ENCODE measurements around the gene GLIS1.

Gene GLIS1

DNA sequence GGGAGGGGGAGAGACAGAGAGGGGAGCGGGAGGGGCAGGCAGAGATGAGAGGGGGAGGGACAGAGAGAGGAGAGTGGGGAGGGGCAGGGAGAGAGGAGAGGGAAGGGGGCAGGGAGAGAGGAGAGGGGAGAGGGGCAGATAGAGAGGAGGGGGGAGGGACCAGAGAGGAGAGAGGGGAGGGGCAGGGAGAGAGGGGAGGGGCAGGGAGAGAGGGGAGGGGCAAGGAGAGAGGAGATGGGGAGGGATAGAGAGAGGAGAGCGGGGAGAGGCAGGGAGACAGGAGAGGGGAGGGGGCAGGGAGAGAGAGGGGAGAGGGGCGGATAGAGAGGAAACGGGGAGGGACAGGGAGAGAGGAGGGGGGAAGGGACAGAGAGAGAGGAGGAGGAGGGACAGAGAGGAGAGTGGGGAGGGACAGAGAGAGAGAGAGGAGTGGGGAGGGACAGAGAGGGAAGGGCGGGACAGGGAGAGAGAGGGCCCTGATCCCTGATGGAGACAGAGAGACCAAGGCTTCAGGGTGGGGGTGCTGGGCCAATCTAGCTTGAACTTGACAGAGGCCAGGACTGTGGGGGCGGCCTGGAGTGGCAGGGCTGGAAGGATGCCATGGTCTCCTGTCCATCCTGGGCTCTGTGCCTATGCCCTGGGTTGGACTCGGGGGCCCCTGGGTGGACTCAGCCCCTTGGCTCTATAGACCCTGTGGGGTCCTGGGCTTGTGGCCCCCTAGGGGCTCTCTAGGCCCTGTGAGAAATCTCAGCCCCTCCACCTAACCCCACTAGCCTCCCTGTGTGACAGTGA is 236.1 kb downstream of the GLIS1 start:
- peak; percentile 85 for DNase-seq

DNA sequence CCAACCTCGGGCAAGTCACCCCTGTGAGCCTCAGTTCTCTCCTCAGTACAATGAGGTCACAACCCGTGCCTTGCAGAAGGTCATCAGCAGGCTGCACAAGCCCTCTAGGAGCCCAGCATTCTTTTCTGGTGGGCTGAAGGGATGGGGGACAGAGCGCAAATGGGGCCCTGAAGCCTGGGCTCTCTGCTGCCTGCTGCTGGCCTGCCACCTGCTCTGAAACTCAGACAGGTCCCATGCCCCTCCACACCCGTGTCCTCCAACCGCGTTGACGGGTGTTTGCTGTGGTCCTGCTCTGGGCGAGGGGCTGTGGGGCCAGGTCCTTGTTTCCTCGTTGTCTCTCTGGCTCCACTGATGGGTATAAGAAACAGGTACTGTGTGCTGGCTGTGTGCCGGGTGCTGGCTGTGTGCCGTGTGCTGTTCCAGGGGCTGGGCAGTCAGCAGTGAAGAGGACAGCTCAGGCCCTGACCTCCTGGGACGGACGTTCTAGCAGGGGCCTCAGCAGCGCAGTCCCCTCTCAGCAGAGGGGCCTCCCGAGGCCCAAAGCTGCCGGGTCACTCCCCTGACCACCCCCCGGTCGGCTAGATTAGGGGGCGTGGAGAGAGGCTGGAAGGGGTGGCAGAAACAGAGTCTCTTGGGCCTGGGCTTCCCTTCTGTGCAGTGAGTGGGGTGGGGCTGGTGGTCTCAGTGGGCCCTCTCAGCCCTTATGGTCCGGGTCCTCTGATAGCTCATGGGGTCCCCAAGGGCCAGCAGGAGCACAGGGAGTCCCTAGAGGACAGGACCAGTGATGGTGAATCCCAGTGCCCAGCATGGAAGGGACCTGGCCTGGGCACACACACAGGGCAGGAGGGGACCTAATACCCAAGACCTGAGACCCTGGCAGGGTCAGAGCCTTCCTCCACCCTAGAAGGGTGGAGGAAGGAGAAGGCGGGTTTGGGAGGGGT is 237.6 kb downstream of the GLIS1 start:
- DNase-seq: peak; percentile 16

DNA sequence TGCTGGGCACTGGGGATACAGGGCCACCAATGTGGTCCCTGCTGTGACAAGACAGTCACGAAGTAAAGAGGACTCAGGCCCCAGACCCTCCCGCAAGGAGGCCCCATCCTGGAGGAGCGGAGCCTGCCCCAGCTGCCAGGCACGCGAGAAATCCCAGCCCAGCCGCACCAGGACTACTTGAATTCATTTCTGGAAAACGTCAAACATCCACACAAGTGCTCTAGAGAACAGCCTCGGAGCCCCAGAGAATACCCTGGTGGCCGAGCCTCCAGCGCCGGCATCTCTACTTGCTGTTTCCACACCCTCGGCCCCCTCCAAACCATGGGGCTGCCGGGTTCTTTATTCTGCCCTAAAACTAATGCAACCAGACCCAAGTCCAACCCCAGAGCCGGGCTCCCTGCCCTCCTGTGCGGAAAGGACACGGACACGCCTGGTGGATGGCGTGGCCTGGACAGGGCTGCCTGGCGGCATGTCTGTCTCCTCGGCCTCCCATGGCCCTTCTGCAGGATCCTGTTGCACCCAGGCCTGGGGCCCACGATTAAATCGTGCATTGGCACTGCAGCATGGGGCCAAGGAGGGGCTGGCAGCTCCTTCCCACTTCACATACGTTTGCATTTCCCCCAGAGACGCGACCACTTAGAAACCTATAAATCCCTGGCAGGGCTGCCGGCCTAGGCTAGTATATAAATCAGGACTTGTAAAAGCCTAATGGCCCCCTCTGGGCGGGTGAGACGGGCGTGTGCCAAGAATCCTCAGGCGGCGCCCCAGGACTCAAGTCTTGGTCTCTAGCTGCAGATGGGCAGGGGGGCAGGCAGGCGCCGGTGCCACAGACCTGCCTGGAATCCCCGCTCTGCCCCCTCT is 238.5 kb downstream of the GLIS1 start:
- no peak for DNase-seq

DNA sequence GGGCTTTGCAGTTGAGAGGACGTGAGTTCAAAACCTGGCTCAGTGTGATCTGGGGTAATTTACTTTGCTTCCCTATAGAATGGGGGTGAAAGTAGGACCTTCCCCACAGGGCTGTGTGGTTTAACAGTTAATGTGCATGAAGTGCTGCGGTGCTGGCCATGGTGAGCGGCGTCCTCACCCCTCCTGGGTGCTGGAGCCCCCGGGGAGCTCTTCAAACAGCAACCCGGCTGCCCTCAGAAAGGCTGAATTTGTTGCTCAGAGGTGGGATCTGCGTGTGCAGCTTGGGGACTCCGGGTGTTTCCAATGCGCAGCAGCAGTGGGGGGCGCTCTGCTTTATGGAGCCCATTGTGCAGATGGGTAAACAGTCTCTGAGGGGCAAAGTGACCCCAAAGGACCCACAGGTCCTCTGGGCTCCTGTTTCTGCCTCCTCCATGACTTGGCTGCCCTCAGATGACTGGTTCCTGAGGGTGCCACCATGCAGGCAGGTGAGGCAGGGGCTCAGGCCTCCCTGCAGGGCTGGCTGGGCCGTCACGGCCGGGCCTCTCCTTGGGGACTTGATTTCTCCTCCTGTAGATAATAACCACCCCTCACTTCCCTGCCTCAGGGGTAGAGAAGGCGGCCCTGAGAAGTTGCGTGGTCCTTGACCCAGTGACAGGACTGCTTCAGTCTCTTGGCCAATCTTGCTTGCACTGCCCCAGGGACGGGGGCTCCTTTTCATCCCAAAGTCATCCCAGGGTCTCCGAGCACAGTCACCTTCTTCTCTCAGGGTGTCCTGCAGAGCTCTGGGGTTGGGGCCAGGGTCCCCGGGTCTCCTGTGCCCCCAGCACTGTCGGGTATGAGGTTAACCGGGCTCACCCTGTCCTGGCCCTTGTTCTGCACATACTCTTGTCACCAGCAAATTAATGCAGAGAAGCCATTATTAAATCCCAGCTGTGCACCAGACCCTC is 239.4 kb downstream of the GLIS1 start:
- no peak for DNase-seq

DNA sequence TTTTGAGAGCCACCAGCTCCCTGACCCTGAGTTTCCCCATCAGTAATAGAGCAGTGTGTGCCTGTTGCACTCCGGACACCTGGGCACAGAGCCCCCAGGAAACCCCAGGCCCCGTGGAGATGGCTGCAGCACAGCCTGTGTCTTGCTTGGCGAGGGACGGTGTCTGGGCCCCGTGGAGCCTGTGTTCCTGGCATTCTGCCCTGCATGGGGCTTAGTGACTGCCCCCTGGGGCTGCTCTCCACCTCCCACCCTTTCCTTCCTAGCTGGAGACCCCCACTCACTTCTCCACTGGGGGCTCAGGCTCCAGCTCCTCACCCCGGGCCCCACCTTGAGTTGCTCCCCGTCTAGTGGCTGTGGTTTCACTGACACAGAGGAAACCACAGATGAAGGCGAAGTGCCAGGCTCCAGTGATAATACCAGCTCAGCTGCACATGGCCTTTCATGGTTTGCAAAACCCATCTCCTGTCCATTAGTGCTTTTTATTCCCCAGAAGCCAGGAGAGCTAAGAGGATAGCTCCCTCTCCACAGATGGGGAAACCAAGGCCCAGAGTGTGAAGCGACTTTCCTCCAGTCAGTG is 240.3 kb downstream of the GLIS1 start:
- no peak for DNase-seq

DNA sequence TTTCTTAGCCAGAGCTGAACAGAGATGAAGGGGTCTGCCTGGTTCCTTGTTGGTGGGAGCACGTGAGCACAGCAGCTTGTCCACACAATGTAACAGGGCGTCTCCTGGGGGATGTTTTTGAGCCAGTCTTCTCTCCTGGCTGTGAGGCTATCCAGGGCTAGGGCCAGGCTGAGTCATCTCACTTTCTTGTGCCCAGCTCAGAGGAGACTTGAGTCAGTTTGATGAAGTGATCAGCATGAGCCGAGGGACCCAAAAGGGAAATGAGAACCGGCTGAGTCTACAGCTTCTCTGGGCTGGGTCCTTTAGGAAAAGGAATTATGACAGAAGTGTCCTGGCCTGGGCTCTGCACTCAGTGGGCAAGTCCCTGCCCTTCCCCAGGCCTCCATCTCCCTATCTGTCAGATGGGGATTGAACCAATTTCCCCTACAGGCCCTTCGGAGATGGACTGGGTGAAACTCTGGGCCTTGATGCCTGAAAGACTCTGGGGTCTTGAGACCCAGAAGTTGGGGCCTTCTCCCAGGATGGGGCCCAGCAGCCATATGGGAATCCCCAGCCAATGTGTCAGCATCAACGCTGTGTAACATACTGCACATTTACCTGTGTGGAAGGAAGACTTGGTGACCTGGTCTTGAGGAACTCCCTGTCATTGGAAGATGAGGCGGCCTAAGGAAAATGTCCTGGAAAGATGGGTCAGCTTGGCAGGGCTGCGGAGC is 243.2 kb downstream of the GLIS1 start:
- DNase-seq: no peak

DNA sequence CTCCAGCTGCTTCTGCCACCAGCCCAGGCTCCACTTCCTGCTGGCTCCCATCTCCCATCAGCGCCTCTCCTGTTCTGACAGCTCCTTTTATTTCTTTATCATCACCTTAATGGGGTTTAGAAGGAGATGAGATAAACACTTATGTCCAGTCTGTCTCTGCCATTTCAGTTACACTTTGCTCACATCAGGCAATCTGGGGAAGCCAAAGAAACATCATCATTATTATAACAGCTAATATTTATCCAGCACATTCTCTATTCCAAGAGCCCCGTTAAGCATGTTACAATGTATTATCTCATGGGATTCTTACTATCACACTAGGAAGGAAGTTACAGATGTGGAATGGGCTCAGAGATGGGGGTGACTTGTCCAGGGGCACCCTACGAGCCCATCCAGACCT is 248.6 kb downstream of the GLIS1 start:
- DNase-seq: no peak

DNA sequence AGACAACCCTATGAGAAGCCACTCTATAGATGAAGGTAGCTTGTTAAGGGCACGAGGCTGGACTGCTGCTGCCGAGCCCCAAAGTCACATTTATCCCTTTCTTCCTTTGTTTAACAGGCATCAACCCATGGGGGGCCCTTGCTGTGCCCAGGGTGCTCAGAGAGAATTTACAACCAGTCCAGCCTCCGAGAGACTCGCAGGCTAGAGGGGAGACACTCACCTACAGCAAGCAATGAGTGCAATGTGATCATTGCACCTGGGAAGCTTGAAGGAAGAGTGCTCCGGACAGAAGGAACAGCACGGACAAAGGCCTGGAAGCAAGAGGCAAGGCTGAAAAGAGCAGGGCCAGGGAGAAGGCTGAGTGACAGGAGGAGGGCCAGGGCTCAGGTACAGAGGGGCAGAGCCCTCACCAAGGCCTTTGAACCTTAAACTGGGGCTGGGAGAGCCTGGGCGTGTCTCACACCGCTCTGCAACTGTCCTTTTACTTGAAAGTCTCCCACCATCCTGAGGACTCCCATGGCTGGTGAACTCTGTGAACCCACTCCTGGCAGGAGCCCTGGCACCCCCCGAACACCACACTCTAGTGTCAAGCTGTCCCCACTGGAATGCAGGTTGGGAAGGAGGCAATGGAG is 252.5 kb downstream of the GLIS1 start:
- DNase-seq: no peak

DNA sequence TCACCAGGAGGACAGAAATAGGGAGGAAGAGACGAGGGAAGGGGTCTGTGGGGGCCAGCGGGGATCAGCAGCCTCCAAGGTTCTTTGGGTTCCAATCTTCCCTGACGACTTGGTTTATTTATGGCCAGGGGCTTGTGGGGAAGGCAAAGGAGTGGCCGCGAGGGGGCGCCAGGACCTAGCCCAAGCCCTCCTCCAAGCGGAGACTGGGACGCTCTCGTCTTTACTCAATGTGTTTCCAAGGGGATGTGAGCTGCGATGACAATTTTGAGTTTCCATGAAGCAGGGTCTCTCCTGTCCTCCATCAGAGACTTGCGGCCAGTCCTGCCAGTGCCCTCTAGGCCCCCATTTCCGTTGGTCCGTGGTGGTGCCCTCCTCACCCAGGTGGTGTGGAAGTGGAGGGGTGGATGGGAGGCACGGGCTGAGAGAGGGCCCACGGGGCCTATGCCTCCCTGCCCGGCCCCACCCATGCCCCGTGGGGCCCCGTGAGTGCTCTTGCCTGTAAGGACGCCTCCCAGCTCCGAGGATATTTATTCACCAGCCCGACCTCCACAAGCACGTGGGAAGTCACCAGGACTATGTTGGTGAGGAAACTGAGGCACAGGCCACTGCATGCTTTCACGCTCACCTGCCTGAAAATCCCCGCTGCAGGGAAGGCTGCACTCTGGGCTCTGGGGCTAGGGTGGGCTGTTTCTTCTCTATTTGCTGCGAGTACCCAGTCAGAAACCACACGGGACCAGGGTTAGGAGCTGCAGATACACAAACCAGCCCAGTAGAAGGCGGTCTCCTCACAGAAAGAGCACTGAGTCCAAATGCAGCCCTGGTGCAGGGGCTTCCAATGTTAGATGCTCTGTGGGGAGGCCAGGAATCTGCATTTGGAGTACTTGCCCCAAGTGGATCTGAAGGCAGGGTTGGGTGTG is 253.2 kb downstream of the GLIS1 start:
- DNase-seq: peak; percentile 96

DNA sequence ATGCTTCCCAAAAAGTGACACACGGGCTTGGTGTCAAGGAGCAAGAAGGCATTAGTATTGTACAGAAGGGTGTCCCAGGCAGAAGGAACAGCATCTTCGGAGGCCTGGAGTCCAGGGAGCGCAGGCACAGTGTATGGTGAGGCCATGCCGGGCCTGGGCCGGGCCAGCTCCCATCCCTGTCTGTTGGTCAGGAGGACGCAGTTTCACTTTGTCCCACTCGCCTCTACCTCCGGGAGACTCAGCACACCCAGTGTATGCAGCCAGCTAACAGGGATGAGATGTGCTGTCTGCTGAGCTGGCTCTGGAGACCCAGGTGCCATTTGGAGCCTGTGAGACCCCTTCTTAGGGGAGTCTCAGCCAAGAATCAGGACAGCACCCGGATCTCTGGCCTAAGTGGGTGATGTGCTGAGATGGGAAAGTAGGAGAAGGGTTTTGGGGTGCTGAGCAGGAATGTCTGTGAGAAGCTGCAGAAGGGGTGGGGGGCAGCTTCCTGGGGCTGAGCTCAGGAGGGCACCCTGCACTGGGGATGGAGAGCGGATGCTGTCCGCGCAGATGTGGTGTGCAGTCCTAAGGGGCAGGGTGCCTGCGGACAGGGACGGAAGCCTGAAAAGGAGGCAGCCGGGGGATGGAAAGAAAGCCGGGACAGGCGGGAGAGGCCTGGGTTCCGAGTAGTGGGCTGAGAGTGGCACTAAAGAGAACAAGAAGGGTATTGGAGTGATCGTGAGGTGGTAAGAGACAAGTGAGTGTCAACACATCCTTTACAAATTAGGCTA is 254.1 kb downstream of the GLIS1 start:
- no peak for DNase-seq

DNA sequence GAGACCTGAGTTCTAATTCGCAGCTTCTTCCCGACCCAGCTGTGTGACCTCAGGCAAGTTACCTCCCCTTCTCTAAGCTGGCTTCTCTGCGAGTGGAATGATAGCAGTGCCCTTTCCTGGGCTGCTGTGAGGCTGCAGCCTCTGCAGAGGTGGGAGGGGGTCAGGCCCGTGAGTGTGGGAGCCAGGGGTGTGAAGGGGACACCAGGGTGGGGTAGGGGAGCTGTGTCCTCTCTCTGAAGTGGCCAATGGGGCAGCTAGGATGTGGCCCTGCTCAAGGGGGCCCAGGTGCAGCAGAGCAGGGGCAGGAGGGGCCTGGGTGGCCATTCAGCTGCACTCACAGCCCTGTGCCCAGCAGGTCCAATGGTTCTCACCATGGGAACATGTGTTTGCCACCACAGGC is 255.3 kb downstream of the GLIS1 start:
- DNase-seq: no peak

DNA sequence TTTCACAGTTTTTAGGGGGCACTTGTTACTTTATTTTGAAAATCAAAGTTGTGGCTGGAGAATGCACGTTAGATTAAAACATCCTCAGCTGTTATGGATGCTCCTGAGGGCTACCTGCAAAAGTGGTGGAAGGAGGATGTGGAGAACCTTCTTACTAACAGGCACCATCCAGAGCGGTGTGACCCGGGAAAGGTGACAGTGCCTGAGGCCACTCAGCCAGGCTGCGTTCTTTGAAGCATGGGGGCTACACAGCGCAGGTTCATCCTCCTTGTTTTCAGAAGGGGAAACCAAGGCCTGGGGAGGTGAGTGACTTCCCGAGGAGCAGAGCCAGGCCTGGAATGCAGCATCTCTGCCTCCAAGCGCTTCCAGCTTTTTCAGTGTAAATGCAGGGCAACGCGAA is 255.8 kb downstream of the GLIS1 start:
- no peak for DNase-seq

DNA sequence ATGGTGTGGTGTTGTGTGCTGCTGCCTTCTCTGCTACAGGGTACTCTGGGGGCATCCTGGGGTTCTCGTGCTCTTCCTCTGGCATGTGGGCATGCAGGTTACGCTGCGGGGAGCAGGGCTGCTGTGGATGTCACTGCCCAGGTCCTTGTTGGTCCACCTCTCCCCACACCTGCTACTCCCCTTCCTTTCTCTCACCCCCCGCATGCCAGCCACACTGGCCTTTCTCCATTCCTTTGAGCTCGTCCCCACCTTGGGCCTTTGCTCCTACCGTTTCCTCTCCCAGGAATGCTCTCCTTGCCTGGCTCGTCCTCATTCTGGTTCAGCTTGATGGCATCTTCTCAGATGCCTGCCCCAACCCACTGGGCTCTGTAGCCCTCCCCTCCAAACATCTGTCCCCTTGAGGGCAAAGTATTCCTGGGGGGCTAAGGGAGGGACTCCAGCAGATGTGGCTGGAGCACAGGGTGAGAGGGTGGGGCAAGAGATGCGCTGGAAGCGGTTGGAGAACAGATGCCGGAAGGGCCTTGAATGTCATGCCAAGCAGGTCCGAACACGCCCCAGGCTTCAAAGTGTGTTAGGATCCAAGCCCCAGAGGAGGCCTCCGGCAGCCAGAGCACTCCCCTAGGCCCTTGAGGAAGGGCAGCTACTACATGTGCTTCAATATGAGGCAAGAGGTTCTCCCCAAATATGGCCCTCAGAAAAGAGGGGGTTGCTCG is 256.4 kb downstream of the GLIS1 start:
- DNase-seq: peak; percentile 75

DNA sequence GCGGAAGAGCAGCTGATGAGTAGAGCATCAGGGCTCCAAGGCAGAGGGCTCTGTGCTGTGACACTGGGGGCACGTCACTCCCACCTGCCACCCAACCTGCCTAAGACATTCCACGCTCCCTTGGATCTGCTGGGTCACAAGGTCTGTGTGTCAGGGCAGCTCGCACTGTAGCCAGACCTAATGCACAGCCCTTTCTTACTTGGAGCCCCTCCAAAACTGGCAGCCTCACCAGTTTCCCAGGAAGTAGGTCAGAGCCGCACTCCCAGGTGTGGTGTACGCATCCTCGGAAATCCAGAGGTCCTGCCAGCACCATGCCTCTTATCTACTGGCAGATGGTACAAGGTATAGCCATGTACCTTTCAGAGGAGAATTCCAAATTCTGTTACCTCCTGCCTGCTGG is 257.5 kb downstream of the GLIS1 start:
- DNase-seq: no peak

DNA sequence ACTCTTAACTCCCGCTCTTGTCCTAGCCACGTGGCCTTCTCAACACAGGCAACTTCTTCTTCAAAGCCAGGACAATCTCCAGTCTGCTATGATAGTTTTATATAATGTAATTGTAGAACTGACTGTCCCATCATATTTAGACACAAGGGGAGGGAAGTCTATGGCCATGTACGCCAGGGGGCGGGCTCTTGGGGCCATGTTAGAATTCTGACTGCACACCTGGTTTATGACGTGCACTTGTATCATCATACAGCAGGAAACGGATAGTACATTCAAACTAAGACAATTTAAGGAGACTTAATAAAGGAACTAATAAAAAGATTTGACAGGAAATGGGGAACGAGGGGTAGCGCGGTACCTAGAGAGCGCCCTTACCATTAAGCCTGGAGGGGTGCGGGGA is 258.3 kb downstream of the GLIS1 start:
- no peak for DNase-seq

DNA sequence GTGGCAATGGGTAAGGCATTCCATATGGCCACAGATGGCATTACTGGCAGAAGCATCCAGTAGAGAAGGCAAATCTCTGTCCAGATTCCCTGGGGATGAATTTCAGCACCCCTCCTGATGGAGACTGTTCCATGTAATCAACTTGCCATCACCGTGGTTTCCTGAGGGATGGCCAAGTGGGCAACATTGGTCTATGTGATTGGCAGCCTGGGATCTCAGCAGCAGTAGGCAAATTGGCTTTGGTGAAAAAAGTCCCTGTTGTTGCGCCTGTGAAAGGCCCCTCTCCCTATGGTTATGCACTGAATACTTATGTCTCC is 260.5 kb downstream of the GLIS1 start:
- peak; percentile 96 for DNase-seq

DNA sequence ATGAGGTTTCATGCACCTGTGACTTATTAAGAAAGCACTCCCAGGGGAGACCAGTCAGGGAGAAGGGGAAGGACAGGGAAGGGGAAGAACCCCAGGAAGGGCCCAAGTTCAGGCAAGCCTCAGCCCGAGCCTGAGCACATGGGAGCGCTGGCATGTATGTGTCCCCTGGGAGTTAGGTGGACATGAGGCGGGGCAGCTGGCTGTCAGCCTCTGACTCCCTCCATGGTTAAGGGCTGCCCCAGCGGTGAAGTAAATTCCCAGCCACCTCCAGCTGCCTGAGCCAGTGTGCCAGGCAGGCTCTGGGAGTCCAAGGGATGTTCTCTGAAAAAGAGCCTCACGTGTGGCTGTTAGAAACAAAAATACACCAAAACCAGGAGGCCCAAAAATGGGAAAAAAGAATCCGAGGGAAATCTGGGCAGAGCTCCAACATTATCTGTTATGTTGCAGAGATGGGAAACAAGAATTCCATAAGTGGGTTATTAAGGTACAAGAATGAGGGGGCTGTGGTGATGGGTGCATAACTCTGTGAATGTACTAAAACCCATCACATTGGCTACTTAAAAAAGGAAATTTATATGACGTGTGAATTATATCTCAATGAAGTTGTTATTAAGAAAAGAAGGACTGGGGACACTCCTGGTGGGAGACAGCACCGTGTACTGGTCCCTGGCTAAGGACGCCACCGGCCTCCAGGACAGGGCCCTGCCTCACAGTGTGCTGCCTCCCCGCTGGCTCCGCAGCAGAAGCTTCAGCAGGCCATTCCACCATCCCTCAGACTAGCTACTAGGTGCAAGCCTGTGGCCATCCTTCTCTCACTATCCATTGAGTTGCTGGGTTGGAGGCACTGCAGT is 261.1 kb downstream of the GLIS1 start:
- peak; percentile 82 for DNase-seq

All from NCI-H1694 (cell line).